Kidney (tissue), 14 donors: Measurements from ENCODE around the gene RIC8B. TPM values are rescaled to one million over a fixed set of nuclear protein-coding genes. Genes with fewer than 3 reads are reported as not detected.

Source experiments
- DNase-seq, 5 donors: peaks; one replicate each; pipeline ENCODE4 v3.0.0-alpha.2; 2013 to 2020
- FAIRE-seq: peaks from 2 replicates; lab custom pipeline; 2012; peaks lifted over from hg19 to GRCh38; lab: Jason Lieb, UNC
- H3K27ac ChIP-seq, 2 donors: one replicate each; pipeline ENCODE4 v1.7.0; 2013; ENCODE audit warnings: low read depth in 2 of 2, low read length in 2 of 2, inconsistent platforms in 1 of 2
- H3K27me3 ChIP-seq: one replicate; pipeline ENCODE4 v1.7.1; 2013; ENCODE audit warnings: low read length, inconsistent platforms; ENCODE audit not compliant: control insufficient read depth, insufficient read depth
- H3K36me3 ChIP-seq, 3 donors: one replicate each; pipeline versions ENCODE4 v1.7.0 to v1.7.1; 2013; ENCODE audit warnings: low read length in 3 of 3, control low read depth in 1 of 3, inconsistent platforms in 1 of 3; ENCODE audit not compliant: insufficient read depth in 3 of 3, control insufficient read depth in 2 of 3
- H3K4me1 ChIP-seq, 3 donors: one replicate each; pipeline versions ENCODE4 v1.7.0 to v1.7.1; 2013; ENCODE audit warnings: low read length in 3 of 3, inconsistent platforms in 1 of 3, low read depth in 1 of 3; ENCODE audit not compliant: control insufficient read depth in 2 of 3, insufficient read depth in 2 of 3
- H3K4me3 ChIP-seq, 3 donors: one replicate each; pipeline versions ENCODE4 v1.7.0 to v1.8.1; 2013; ENCODE audit warnings: low read length in 3 of 3, control low read depth in 1 of 3, inconsistent platforms in 1 of 3
- H3K9ac ChIP-seq, 3 donors: one replicate each; pipeline versions ENCODE4 v1.7.0 to v1.7.1; 2013; ENCODE audit warnings: low read length in 3 of 3, control low read depth in 1 of 3, inconsistent platforms in 1 of 3
- H3K9me3 ChIP-seq, 3 donors: one replicate each; pipeline versions ENCODE4 v1.7.0 to v1.7.1; 2013; ENCODE audit warnings: low read length in 3 of 3, control low read depth in 1 of 3, inconsistent platforms in 1 of 3; ENCODE audit not compliant: control insufficient read depth in 2 of 3, insufficient read depth in 1 of 3
- intact Hi-C: fragments of 100-400 bp; cut with DNase I; formaldehyde crosslinking; loops from one replicate; pipeline ENCODE4 v1.11.1; 2022
- polyA plus RNA-seq: library from polyadenylated mRNA; stranded (reverse); fragments of 350-450 nt; fragmentation: Illumina TruSeq; extraction: RNeasy Lipid Tissue Mini Kit (QIAGEN cat#74804); gene quantifications from one replicate; pipeline ENCODE4 v1.2.3, GENCODE V29; 2014; ENCODE audit warnings: low read depth, low replicate concordance; ENCODE audit not compliant: insufficient read depth
- total RNA-seq: library from RNA; stranded (reverse); fragmentation: NEBNext Ultra II Directional; extraction: Animal tissue kit (Norgen Biotek cat#: 25700); gene quantifications from one replicate; pipeline ENCODE4 v1.2.1, GENCODE V29; 2021
- TF ChIP-seq, protein P1 (sequence below): IDR thresholded peaks from 3 replicates; pipeline ENCODE4 v1.5.1; 2012; ENCODE audit warnings: mild to moderate bottlenecking, moderate library complexity, borderline replicate concordance; ENCODE audit not compliant: insufficient read depth; ENCODE audit errors: extremely low read depth
- donor health status: control.
- donor health status: control.
- donor health status: control.
- donor health status: control.
- donor health status: control.
- donor health status: DM: yes; HTN: yes; CAD: no.
- donor health status: Normal renal cell carcinoma (clear cell type).

Gene RIC8B
- total and polyA plus RNA-seq, 2 donors from 2014 or later = 7.7 to 18.0 TPM

DNA sequence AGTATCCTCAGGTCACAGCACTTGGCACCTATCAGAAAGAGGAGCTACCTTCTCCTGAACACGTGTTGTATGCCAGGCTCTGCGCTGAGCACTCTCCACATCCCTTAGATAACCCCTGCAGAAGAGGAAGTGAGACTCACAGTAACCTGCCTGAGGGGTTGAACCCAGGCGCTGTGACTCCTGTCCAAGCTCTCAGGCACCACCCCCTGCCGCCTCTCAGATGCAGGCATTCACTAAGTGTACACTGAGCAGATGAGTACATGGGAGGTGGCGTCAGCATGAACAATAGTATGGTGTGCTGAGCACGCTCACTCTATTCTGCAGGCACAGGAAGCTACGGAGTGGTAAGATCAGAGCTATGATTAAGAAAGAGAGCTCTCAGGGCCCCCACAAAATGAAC is 21.0 kb upstream of the RIC8B start:
- H3K9me3 ChIP-seq = no peaks in the 10 kb centered on the region
- H3K27me3 ChIP-seq = no peaks in the 10 kb centered on the region
- TF ChIP-seq, protein P1, sequence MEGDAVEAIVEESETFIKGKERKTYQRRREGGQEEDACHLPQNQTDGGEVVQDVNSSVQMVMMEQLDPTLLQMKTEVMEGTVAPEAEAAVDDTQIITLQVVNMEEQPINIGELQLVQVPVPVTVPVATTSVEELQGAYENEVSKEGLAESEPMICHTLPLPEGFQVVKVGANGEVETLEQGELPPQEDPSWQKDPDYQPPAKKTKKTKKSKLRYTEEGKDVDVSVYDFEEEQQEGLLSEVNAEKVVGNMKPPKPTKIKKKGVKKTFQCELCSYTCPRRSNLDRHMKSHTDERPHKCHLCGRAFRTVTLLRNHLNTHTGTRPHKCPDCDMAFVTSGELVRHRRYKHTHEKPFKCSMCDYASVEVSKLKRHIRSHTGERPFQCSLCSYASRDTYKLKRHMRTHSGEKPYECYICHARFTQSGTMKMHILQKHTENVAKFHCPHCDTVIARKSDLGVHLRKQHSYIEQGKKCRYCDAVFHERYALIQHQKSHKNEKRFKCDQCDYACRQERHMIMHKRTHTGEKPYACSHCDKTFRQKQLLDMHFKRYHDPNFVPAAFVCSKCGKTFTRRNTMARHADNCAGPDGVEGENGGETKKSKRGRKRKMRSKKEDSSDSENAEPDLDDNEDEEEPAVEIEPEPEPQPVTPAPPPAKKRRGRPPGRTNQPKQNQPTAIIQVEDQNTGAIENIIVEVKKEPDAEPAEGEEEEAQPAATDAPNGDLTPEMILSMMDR = no peak
- no peak overlapping the region for H3K4me3 ChIP-seq
- H3K27ac ChIP-seq = no peak overlapping the region
- DNase-seq = no peak
- H3K9ac ChIP-seq = no peak overlapping the region
- peaks cover 0 to 4% (median 4%) of the 10 kb centered on the region in 3 donors for H3K4me1 ChIP-seq
- no peaks in the 10 kb centered on the region for H3K36me3 ChIP-seq
- intact Hi-C loops = no loop called here
- no peak for FAIRE-seq

DNA sequence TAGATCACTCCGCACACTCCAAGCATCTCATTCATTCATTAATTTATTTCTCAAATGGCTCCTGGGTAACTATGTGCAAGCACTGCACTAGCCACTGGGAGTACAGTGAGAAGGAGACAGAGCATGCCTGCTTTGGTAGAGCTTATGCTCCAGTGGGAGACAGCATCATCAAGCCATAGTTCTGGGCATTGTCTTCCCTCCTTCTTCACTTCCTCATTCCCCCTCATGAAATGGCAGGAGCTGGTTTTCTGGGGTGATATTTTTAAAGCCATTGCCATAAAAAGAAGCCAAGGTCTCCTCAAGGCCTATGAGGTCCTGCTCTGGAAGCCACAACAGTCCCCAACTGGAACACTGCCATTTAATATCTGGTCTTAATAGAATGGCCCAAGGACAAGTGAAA is 20.2 kb upstream of the RIC8B start:
- DNase-seq (no peak), FAIRE-seq (no peak)
- Histone ChIP-seq H3K9ac (no peak overlapping the region), H3K4me1 (peaks cover 0 to 12% (median 4%) of the 10 kb centered on the region in 3 donors), H3K9me3 (no peaks in the 10 kb centered on the region), H3K4me3 (no peak overlapping the region), H3K27ac (no peak overlapping the region), H3K27me3 (no peaks in the 10 kb centered on the region), H3K36me3 (no peaks in the 10 kb centered on the region)
- TF ChIP-seq, protein P1 = no peak
- intact Hi-C loops = no loop called here

DNA sequence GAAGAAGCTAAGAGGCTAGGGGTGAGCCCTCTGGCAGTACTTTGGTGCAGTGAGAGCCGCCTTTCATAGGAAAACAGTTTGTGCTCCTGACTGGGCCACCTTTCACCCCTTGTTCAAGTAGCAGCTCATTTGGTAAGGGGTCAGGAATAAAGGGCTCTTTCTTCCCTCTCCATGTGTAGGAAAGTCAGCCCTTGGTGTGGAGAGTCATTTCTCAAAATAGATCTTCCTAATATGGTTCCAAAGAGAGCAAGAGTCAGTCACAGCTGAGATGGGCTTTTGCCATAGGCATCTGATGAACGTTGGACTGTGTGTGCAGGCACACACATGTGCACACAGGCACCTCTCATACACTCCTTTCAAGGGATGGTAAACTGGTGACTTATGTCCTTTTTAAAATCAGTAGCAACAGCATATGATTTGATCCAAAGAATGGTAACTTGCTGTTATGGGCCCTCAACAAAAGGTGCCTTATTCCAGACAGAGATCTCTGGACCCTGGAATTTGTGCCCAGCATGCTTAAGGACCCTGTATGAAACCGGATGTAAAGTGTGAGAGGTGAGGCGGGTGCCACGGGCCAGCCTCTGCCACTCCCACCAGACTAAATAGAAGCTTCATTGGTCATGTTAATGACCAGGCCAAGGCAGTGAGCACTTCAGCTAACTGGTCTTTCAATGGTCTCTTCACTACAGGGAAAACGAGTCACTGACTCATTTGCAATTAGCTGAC is 16.7 kb upstream of the RIC8B start:
- H3K9me3 ChIP-seq = no peaks in the 10 kb centered on the region
- peaks cover 0 to 16% (median 9%) of the 10 kb centered on the region in 3 donors for H3K4me1 ChIP-seq
- TF ChIP-seq, protein P1 = no peak
- H3K9ac ChIP-seq = no peak overlapping the region
- H3K4me3 ChIP-seq = no peak overlapping the region
- DNase-seq = no peak
- no peak for FAIRE-seq
- peak overlapping the region; percentile 20 to 37 for H3K27ac ChIP-seq
- H3K36me3 ChIP-seq = no peaks in the 10 kb centered on the region
- no peaks in the 10 kb centered on the region for H3K27me3 ChIP-seq
- intact Hi-C loops = no loop called here
